CD4-positive, alpha-beta T cell treated with Interleukin-15 for 1 hour (primary cell): ENCODE results near the gene WAS.

Experiments used
- DNase-seq: peaks from one replicate; pipeline ENCODE4 v3.0.0-alpha.2; 2020

Gene WAS

GRCh38 chrX:48714573-48714972, 31.0 kb downstream of the WAS start:
- DNase-seq: no peak

GRCh38 chrX:48715072-48715471, 31.5 kb downstream of the WAS start:
- DNase-seq: no peak

- DNase-seq: no peak
Measured at GRCh38 chrX:48715876-48716502, 32.4 kb downstream of the WAS start.

- no peak for DNase-seq
Measured at GRCh38 chrX:48719958-48720357, 36.4 kb downstream of the WAS start.

DNA sequence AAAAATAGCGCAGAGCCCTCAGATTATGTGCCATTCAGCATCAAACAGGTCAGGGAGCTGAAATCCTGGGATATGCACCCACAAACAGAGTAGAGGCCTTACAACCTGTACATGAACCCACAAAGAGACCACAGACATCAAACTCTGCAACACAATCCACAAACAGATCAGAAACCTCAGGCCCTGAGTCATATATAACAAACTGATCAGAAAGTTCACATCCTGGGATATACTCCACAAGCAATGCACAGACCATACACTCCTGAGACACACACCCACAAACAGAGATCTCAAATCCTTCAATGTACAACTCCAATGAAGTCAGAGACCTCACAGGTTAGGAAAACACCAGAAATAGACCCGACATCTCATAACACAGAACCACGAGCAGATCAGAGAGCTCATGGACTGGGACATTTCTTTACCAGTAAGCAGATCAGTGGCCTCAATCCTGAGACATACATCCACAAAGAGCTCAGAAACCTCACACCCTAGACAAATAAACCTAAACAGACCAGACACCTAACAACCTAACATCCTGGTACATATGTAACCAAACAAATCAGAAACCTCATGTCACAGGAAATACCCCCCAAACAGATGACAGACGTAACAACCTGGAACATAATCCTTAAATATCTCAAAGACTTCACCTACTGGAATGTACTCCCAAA, 37.1 kb downstream of the WAS start:
- no peak for DNase-seq

GRCh38 chrX:48721916-48722315, 38.3 kb downstream of the WAS start:
- DNase-seq: no peak

- DNase-seq: no peak
Measured at GRCh38 chrX:48726596-48726995, 43.0 kb downstream of the WAS start.

- DNase-seq: no peak
Measured at GRCh38 chrX:48728653-48729052, 45.1 kb downstream of the WAS start.

GRCh38 chrX:48736303-48736702, 52.7 kb downstream of the WAS start:
- no peak for DNase-seq

- no peak for DNase-seq
Measured at GRCh38 chrX:48736878-48737212, 53.2 kb downstream of the WAS start.

DNA sequence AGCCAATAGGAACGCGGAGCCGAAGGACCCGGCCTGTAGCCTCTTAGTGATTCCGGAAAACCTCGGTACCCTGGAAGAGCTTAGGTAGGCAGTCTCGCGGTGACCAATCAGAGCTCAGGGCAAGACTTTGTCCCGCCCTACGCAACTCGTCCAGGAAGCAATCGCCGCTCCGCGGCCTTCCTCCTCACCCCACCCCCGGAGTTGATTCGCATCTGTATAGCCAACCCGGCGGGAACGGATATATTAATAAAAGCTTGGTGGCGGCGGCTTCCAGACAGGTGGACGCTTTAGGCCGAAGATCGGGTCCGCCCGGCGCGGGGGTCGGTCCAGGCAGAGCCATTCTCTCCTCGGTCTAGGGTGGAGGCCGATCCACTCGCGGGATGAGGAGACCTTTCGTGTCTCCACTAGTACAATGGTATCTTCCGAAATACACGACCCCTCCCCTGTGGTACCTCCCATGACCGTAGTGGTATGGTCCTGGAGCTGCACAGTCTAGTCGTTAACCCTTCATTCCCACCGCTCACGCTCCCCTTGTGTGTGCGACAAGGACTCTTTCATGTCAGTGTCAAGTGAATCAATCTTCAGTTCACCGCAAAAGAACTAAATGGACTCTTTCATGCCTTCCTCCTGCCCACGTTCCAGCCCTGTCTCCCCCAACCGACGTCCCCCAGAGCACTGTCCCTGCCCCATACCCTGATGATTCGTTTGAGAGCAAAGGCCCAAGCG, 53.8 kb downstream of the WAS start:
- DNase-seq: peak; percentile 97

DNA sequence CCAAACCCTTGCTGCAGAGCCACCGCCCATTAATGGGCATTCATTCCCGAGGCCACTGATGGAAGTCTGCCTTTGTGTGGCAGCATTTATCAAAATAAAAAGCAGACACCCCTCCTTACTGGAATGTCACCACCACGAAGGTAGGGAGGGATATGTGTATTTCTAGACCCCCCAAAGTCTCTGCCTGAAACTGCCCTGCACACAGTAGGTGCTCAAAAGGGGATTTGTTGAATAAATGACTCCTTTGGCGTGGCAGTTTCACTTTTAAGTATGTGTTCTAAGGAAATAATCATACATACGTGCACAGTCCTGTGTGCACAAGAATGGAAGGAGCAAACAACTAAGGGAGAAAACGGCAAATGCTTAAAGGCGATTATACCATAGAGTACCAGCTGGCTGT, 54.3 kb downstream of the WAS start:
- no peak for DNase-seq
